NCI-H748 (cell line): ENCODE measurements around the gene TOB2.
"Not testable (repeated sequence)": the region's sequence is repeated elsewhere in the genome, so short reads cannot be mapped to it uniquely, and the experiment has no call there.

ENCODE experiments used
- DNase-seq: peaks from one replicate; lab custom pipeline; 2025; ENCODE audit not compliant: unreplicated experiment; lab: John Stamatoyannopoulos, UW

Gene TOB2

DNA sequence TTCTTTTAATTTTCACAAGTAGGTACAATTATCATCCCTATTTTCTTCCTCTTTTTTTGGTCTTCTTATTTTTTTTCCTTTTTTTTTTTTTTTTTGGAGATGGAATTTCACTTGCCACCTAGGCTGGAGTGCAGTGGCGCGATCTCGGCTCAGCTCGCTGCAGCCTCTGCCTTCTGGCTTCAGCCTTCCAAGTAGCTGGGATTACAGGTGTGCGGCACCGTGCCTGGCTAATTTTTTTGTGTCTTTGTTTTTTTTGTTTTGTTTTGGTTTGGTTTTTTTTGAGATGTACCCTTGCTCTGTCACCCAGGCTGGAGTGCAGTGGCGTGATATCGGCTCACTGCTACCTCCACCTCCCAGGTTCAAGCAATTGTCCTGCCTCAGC is 16.7 kb downstream of the TOB2 start:
- DNase-seq: no peak

DNA sequence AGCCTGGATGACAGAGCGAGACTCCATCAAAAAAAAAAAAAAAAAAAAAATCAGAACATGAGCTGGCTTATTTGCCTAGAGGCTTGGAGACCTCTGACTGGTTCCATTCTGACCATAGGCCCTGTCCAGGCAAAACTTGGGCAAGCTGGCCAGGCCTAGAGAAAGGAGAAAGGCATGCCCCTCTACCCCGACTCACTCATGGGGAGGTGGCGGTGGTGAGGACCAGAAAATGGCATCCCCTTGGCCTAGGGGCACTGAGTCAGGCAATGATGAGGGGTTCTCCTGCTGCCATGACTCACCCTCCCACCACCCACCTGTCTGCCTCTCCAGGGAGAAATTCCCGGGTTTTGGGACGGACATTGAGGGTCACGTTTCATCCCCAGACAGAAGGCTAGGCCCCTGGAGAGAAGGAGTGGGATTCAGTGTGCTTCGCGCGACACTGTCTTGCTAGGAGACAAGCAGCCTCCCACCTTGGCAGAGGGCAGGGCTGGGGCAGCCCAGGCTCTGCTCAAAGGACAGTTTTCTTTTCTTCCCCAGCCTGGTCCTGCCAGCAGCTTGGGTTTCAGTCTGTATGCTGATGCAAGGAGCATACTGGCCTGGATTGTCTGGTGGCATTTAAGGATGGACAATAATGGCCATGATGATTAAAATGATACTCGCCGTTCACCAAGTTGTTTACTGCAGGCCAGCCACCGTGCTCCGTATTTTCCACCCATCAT is 17.2 kb downstream of the TOB2 start:
- no peak for DNase-seq

DNA sequence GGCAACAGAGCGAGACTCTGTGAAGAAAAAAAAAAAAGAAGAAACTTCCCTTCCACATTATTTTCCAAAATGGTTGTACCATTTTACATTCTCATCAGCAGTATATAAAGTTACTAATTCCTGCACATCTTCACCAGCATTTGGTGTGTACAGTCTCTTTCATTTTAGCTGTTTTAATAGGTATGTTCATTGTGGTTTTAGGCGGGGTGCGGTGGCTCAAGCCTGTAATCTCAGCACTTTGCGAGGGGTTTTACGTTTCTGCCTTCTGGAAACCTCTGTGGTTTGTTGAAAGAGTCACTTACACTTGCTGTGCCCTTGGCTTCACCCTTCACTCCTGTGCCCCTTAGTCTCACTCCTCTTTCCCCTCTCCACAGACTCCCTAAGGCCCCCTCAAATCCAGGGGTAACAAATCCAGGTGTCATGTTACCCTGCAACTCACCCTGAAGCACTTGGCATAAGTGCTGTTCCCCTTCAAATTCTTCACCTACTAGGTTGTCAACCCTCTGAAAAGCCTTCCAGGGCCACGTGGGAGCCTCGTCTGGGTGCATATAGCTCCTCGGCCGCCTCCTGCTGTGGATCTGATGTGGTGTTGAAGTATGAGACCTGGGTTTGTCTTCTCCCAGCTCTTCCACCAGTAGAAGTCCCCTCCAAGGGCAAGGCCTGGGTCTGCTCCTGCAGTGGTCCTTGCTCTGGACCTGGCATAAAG is 20.8 kb downstream of the TOB2 start:
- no peak for DNase-seq

DNA sequence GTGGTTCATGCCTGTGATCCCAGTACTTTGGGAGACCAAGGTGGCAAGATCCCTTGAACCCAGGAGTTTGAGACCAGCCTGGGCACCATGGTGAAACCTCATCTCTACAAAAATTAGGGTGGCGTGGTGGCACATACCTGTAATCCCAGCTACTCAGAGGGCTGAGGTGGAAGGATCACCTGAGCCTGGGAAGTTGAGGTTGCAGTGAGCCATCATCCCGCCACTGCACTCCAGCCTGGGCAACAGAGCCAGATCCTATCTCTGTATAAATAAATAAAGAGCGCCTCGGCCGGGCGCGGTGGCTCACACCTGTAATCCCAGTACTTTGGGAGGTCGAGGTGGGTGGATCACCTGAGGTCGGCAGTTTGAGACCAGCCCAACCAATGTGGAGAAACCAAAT is 27.9 kb downstream of the TOB2 start:
- no peak for DNase-seq

DNA sequence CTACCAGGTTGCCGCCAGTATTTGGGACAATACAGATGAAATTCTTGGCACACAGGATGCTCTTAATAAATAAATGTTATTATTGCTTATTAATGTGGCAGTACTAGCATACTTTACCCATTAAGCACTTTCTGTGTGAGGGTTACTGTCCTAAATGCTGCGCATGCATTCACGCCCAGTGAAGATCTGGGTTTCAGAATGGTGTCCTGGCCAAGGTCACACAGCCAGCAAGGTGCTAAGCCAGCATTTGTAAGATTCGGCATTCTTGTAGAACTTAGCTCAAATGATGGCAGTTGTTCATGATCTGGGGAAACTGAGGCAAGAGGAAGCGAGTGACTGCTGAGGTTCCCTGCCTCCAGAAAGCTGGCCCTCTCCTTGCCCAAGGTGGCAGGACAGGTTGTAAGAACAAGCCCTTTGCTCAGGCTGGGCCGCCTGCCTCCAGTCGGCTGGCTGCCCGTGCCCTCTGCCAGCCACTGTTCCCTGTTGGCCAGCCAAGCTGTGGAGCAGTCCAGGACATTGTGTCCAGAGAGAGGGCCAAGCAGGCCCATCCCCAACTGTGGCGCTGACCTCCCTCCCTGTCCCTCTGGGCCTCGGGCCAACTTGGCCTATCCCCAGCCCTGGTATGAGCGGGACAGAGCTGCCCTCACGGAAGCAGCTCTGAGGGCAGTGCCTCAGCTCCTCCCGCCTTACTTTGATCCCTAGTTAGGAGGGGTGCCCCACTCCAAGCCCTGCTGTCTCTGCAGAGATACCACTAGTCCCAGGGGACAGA is 28.8 kb downstream of the TOB2 start:
- DNase-seq: no peak

DNA sequence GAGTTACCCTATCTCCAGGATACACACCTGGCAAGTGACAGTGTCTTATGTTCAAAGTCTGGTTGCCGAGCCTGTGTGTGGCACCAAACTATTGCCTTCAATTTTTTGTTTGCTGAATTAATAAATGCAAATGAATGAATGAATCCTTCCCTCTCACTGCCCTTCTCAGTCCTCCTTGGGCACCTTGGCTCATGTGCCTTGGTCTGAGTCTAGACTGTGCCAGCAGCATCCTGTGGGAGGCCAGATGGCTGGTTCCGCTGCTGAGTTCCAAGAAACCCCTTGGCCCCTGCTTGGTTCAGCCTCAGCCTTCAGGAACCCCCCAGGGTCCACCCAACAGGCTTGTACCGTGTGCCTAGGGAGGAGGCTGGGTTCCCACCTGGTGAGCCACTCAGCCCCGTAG is 31.0 kb downstream of the TOB2 start:
- no peak for DNase-seq

DNA sequence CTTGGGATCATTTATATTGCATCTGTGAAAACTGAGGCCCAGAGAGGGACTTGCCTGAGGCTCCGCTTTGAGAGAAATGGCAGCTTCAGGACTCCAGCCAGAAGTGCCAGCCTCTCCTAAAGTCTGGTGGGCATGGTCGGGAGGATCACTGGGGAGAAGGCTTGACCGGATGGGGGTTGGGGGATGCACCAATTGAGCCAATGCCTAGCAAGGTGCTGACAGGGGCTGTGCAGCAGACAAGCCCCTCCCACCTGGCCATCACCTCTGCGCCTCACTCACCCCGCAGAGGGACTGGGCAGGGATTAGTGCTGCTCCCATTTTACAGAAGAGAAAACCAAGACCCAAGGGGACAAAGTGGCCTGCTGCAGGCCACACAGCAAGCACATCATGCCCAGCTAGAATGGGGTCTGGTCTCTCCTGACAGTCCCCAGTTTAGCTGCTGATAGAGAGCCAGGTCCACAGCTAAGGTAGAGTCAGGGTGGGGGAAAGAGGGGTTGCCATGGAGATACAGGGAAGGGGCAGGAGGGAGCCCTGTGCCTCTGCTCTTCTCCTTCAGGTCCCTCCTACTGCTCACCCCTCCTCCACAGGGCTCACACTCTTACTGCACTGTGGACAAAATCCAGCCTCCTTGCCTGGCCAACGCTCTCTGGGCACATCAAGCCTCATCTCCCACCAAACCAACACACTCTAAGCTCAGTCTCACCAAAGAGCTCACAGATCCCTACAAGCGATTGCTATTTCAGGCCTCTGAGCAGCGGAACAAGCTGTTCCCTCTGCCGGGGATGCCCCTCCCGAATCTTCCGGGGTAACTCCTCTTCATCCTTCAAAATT is 35.4 kb downstream of the TOB2 start:
- DNase-seq: no peak

DNA sequence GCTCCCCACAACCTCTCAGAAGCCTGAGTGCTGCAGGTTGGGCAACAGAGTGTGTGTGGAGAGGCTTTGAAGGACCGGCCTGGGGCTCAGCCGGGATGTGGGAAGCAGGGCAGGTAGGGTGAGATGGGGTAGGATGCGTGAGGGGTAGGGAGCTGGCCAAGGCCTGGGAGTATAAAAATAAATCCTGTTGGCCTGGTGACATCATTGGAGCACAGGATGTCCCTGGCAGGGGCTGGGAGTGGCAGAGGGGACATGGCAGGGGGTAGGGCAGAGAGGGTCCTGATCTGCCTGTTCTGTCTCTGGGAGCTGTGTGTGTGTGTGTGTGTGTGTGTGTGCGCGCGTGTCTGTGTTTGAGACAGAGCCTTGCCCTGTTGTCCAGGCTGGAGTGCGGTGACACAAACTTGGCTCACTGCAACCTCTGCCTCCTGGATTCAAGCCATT is 36.3 kb downstream of the TOB2 start:
- no peak for DNase-seq

DNA sequence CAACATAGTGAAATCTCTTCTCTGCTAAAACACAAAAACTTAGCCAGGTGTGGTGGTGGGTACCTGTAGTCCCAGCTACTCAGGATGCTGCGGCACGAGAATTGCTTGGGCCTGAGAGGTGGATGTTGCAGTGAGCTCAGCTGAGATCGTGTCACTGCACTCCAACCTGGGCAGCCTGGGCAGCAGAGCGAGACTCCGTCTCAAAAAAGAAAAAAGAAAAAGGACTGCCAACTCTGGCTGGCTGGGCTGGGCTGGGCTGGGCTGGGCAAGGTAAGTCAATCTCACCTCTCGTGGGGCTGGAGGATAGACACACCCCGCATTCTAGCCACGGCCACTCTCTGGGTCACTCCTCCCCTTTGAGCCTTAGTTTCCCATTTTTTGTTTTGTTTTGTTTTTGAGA is 37.9 kb downstream of the TOB2 start:
- no peak for DNase-seq

DNA sequence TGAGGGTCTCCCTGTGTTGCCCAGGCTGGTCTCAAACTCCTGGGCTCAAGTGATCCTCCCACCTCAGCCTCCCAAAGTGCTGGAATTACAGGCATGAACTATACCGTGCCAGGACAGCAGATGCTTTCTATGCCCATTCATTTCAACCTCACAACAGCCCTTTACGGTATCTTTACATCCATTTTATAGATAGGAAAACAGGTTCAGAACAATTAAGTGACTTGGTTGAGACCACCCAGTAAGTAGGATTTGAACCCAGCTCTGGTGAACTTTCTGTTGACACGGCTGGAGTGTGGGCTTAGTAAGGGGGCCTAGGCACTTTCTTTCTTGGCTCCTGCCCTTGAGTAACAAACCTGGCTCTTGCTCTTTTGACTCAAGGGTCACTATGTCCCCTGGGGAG is 39.2 kb downstream of the TOB2 start:
- no peak for DNase-seq

DNA sequence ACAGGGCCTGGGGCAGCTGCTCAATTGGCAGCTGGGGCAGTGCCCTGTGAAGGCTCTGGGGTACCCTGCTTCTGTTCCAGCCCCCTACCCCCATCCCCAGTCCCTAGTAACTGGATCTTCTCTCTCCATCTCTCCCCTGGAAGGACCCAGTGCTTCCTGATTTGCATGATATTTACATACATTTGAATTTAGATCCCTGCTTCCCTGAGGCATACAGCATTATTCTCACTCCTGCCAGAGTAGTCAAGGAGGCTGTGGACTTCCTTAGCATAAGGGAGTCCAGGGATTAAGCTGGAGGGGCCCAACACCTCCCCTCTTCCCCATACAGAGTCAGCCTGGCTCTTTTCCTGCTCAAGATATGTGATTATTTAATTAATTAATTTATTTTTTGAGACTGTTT is 40.2 kb downstream of the TOB2 start:
- DNase-seq: no peak

DNA sequence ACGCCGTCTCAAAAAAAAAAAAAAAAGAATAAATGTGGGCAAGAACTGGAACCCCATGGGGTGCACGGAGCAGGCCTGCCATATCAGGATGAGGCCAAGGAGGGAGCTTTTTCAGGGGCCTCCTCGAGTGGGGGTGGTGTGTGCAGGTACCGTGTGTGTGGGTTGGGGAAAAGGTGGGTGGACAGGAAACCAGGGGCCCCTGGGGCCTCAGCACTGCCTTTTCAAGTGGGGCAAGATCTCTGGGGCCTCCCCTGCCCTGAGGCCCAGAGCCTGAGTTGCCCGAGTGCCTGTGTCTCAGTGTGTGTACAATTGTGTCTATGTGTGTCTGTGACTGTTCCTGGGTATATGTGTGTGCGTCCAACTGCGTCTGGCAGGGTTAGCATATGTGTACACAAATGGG is 41.0 kb downstream of the TOB2 start:
- no peak for DNase-seq

DNA sequence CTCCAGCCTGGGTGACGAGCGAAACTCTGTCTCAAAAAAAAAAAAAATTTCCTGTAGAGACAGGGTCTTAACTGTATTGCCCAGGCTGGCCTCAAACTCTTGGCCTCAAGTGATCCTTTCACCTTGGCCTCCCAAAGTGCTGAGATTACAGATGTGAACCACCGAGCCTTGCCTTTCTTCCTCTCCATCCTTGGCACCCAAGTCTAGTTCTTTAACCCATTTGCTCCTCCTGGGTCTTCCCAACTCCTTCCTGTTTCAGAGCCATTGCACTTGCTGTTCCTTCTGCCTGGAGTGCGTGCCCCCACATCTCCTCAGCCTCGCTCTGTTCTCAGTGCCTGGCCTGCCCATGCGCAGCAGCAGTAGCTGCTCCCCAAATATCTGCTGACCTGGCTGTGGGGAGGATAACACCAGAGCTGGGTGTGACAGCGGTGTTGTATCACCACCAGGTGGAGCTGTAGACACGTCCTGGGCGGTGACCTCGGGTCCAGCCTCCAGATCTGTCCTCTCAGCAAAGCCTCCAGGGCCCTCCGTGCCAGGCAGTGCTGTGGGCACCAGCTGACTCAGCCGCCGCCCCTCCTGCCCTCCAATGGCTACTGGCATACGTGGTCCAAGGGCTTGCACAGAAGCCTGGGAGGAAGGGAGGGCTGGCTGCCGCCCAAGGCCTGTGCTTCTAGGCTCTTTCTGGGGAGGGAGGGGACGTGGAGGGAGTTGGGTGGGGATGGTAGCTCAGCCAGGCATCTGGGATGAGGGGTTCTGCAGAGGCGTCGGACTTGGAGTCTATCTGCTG is 42.9 kb downstream of the TOB2 start:
- DNase-seq: peak; percentile 82

DNA sequence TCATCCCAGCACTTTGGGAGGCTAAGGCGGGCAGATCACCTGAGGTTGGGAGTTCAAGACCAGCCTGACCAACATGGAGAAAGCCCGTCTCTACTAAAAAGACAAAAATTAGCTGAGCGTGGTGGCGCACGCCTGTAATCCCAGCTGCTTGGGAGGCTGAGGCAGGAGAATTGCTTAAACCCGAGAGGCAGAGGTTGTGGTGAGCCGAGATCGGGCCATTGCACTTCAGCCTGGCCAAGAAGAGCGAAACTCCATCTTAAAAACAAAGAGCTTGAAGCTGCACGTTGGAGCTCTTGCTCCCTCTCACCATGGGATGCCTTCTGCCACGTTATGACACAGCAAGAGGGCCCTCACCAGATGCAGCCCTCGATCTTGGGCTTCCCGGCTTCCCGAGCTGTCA is 43.8 kb downstream of the TOB2 start:
- DNase-seq: not testable (repeated sequence)

DNA sequence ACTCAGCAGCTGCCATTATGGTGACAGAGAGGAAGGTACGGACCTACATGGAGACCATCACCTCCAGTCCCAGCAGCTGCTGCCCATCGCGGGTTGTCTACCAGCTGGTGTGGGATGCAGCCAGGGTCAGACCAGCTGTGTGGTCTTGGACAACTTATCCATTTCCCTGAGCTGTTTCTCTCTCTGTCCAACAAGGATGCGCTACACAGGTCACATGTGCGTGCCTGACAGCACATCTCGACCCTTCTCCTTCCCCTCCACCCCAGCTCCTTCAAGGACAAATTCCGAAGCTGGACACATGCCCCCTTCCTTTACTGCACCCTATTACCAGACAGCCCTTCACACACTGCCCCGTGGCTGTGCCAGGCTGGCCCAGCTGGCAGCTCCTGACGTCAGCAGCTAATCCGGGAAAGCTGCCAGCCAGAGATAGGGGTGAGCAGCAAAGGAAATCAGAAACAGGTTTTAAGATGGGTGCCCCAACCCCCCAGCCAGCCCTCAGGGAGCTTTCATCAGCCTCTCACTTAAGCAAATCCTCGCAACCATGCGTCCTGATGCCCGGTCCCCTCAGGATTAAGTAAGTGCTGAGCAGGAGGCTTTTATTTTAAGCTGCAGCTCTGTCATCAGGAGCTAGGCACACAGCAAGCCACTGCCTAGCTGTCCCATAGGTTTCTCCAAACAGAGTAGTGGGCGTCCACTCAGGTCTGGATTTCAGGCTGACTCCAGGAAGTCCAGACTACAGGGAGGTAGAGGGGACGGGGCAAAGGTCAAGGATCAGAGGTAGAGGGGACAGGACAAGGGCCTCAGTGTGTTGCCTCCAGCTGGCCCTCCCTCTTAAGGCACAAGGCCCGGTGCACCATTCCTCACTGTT is 44.6 kb downstream of the TOB2 start:
- no peak for DNase-seq

DNA sequence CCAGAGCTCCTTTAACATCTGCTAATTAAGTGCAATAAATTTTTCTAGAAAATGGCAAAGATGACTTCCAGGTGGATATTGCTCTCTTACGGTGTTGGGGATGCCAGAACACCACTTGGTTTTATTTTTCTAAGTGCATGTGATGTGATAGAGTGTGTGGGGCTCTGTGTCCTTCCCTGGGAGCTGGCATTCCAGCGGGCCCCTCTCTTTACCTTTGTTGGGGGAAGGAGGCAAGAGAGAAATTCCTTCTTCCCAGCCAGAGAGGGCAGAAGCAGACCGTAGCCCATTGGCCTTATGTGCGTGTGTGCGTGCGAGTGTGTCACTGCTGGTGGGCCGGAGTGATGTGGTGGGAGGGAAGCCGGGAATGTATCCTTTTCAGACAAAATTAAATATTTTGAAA is 47.7 kb downstream of the TOB2 start:
- DNase-seq: no peak

DNA sequence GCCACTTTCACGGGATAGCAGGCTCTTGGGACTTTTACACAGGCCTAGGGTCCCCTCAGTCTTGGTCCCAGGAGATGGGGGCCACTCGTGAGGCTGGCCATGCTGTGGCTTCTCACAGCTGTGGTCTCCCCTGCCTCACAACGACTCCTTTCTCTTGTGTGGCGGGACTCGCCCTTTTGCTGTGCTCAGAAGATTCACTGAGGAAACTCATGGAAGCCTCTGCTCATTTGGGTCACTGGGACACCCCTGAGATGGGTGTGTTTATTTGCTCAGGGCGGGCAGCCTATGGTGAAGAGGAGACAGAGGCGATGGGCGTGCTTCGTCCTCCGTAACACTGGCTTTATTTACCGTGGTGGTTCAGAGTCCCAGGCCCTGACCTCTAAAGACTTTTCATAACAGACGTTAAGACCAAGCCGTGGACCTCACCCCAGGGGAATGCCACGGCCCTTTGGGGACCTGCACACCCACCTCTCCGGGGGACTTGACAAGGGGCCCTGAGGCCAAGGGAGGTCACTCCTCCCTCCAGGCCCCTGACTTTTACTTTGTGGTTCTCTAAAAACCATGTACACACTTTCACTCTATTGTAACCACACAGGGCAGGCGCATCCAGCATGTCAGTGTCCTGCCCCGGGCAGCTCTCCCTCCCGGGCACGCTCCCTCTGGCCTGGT is 49.3 kb downstream of the TOB2 start:
- DNase-seq: no peak

DNA sequence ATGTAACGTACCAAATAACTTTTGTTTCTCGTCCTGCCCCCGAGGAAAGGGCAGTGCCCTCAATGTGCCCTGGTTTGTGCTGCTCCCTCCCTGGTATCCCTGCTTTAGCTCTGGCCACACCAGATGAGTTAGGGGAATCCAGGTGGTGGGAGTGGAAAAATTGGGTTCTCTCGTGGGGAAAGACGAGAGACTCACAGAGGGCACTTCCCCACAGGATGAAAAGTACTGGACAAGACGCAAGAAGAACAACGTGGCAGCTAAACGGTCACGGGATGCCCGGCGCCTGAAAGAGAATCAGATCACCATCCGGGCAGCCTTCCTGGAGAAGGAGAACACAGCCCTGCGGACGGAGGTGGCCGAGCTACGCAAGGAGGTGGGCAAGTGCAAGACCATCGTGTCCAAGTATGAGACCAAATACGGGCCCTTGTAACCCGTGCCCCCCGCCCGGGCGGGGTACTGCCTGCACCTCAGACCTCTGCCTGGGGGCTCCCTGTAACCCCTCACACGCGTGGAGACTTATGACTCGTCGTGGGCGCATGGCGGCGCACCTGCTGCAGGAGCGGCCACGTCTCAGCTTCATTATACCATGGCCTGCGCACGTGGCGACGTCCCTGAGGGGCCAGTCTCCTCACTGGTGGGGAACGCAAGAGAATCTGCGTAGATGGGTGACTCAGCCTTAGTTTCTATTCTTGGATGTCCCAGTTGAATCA is 50.9 kb downstream of the TOB2 start:
- DNase-seq: no peak
